Measurements from ENCODE around the gene C11orf68.

Gene C11orf68

GRCh38 chr11:65888163-65888814 is 30.6 kb downstream of the C11orf68 start, which contains the start of gene FIBP:
Gene FIBP (minus strand): TSS chr11:65888471. CDS start chr11:65888418, 53 bp downstream.
- DNase-seq: peak; percentile 86 to 93

- no peak for DNase-seq
Observed at GRCh38 chr11:65887723-65888162, 31.1 kb downstream of the C11orf68 start.

- DNase-seq: no peak
Observed at GRCh38 chr11:65886826-65887722, 31.8 kb downstream of the C11orf68 start.

- DNase-seq: no peak
Observed at GRCh38 chr11:65885808-65886536, 32.9 kb downstream of the C11orf68 start.

GRCh38 chr11:65885231-65885630 is 33.6 kb downstream of the C11orf68 start:
- no peak for DNase-seq

- peak; percentile 48 to 61 for DNase-seq
Observed at GRCh38 chr11:65884716-65885092, 34.2 kb downstream of the C11orf68 start.

- no peak for DNase-seq
Observed at GRCh38 chr11:65883786-65884715, 34.8 kb downstream of the C11orf68 start.

- no peak for DNase-seq
Observed at GRCh38 chr11:65883058-65883761, 35.7 kb downstream of the C11orf68 start.

- no peak for DNase-seq
Observed at GRCh38 chr11:65882120-65883057, 36.5 kb downstream of the C11orf68 start.

- DNase-seq: no peak
Observed at GRCh38 chr11:65880844-65881421, 37.9 kb downstream of the C11orf68 start.

GRCh38 chr11:65880027-65880426 is 38.8 kb downstream of the C11orf68 start:
- DNase-seq: no peak

GRCh38 chr11:65879617-65880016 is 39.2 kb downstream of the C11orf68 start, which contains the start of gene CTSW:
Gene CTSW (plus strand): TSS chr11:65879837. CDS start chr11:65879855, 18 bp downstream.
- peak in 1 of 2 donors; percentile 35 for DNase-seq

GRCh38 chr11:65873318-65874156 is 45.3 kb downstream of the C11orf68 start:
- DNase-seq: peak; percentile 70 to 91

GRCh38 chr11:65872586-65873317 is 46.1 kb downstream of the C11orf68 start, which contains the start of gene EFEMP2:
Gene EFEMP2 (minus strand): TSS chr11:65872800. CDS start chr11:65872354, 446 bp downstream.
- no peak for DNase-seq

- no peak for DNase-seq
Observed at GRCh38 chr11:65871811-65872548, 46.9 kb downstream of the C11orf68 start.

GRCh38 chr11:65870706-65871681 is 47.9 kb downstream of the C11orf68 start:
- no peak for DNase-seq

Data from bone marrow (tissue), 2 donors.